Measurements from ENCODE around the gene ERN1. TPM values are rescaled to one million over a fixed set of nuclear protein-coding genes. Genes with fewer than 3 reads are reported as not detected.

Gene ERN1
- total RNA-seq, 2 donors from 2014 or later, result 63.3 to 77.1 TPM

- ATAC-seq (no peak), DNase-seq (peak in 1 of 4 donors; percentile 10)
- Histone ChIP-seq H3K9me3 (no peaks in the 10 kb centered on the region), H3K4me1 (peaks cover 81% of the 10 kb centered on the region), H3K27ac (peak overlapping the region in 3 of 4 donors; percentile 80 to 93 (median 83)), H3K4me3 (no peak overlapping the region), H3K27me3 (no peaks in the 10 kb centered on the region), H3K36me3 (replicated peaks in 1 of 2; ENCODE audit: insufficient read depth in 1 of 2, low read depth in 2 of 2) (no peaks in the 10 kb centered on the region)
- WGBS, 2 donors, result 60 to 64% methylated on average over 7 of the region's 7 CpGs
- intact Hi-C loops (cut with DNase I), result no loop called here
- TF ChIP-seq CTCF (IDR thresholded peaks at IDR 0.05) (no peak), POLR2A (IDR thresholded peaks at IDR 0.05) (no peak)
Observed at GRCh38 chr17:64158406-64158805, 28.5 kb upstream of the ERN1 start.

- DNase-seq (peak in 1 of 4 donors; percentile 8), ATAC-seq (no peak)
- no peak overlapping the region for H3K4me3 ChIP-seq
- no peaks in the 10 kb centered on the region for H3K9me3 ChIP-seq
- intact Hi-C loops (cut with DNase I), result no loop called here
- 46 to 76% methylated on average over 2 of the region's 2 CpGs for WGBS, 2 donors
- peaks cover 84% of the 10 kb centered on the region for H3K4me1 ChIP-seq
- no peak for TF ChIP-seq CTCF (IDR thresholded peaks at IDR 0.05)
- no peak for TF ChIP-seq POLR2A (IDR thresholded peaks at IDR 0.05)
- H3K36me3 ChIP-seq (replicated peaks in 1 of 2; ENCODE audit: insufficient read depth in 1 of 2, low read depth in 2 of 2), result no peaks in the 10 kb centered on the region
- no peaks in the 10 kb centered on the region for H3K27me3 ChIP-seq
- H3K27ac ChIP-seq, result peak overlapping the region in 3 of 4 donors; percentile 80 to 93 (median 83)
Observed at GRCh38 chr17:64157669-64158180, 27.8 kb upstream of the ERN1 start.

- Histone ChIP-seq H3K4me3 (no peak overlapping the region), H3K27me3 (no peaks in the 10 kb centered on the region), H3K27ac (peak overlapping the region; percentile 62 to 93 (median 82)), H3K36me3 (replicated peaks in 1 of 2; ENCODE audit: insufficient read depth in 1 of 2, low read depth in 2 of 2) (no peaks in the 10 kb centered on the region), H3K4me1 (peaks cover 88% of the 10 kb centered on the region), H3K9me3 (no peaks in the 10 kb centered on the region)
- intact Hi-C loops (cut with DNase I), result no loop called here
- WGBS, 2 donors, result 46 to 54% methylated on average over 2 of the region's 2 CpGs
- ATAC-seq (no peak), DNase-seq (peak in 1 of 4 donors; percentile 15)
- no peak for TF ChIP-seq POLR2A (IDR thresholded peaks at IDR 0.05)
- TF ChIP-seq CTCF (IDR thresholded peaks at IDR 0.05), result no peak
Observed at GRCh38 chr17:64156670-64157069, 26.7 kb upstream of the ERN1 start.

GRCh38 chr17:64155751-64156544, 26.0 kb upstream of the ERN1 start:
- Histone ChIP-seq H3K4me1 (peaks cover 88% of the 10 kb centered on the region), H3K27me3 (no peaks in the 10 kb centered on the region), H3K36me3 (replicated peaks in 1 of 2; ENCODE audit: insufficient read depth in 1 of 2, low read depth in 2 of 2) (no peaks in the 10 kb centered on the region), H3K27ac (peak overlapping the region; percentile 73 to 93 (median 82)), H3K4me3 (no peak overlapping the region), H3K9me3 (no peaks in the 10 kb centered on the region)
- intact Hi-C loops (cut with DNase I), result no loop called here
- peak; percentile 84 for ATAC-seq
- TF ChIP-seq CTCF (IDR thresholded peaks at IDR 0.05) (peak in 2 of 7 experiments; percentile 10 to 12), POLR2A (IDR thresholded peaks at IDR 0.05) (peak in 2 of 3 donors; percentile 32 to 54)
- DNase-seq, result peak; percentile 69 to 86 (median 78)
- WGBS, 2 donors, result 7 to 22% methylated on average over 3 to 11 of the region's 11 CpGs

All from body of pancreas (tissue), 4 donors.